IPS DF 6.9 (cell line): Measurements from ENCODE around the gene SH3GL1.

Experiments used
- DNase-seq: peaks from one replicate; pipeline ENCODE4 v3.0.0-alpha.2; 2013; ENCODE audit warnings: low read depth, low spot score
- H3K27ac ChIP-seq: one replicate; pipeline ENCODE4 v1.5.1; 2013; ENCODE audit warnings: low read length, control low read depth
- H3K27me3 ChIP-seq: 2 replicates; pipeline ENCODE4 v1.6.1; 2013; ENCODE audit warnings: mild to moderate bottlenecking, low read length; ENCODE audit not compliant: control insufficient read depth, insufficient read depth
- H3K36me3 ChIP-seq: 2 replicates; pipeline ENCODE4 v1.6.1; 2013; ENCODE audit warnings: low read length; ENCODE audit not compliant: control insufficient read depth, insufficient read depth
- H3K4me1 ChIP-seq: 2 replicates; pipeline ENCODE4 v1.6.1; 2013; ENCODE audit warnings: low read length; ENCODE audit not compliant: control insufficient read depth, insufficient read depth
- H3K4me3 ChIP-seq: 2 replicates; pipeline ENCODE4 v1.5.1; 2013; ENCODE audit warnings: mild to moderate bottlenecking, low read length
- H3K9me3 ChIP-seq: 2 replicates; pipeline ENCODE4 v1.6.1; 2013; ENCODE audit warnings: low read length, inconsistent platforms; ENCODE audit not compliant: control insufficient read depth, insufficient read depth
- WGBS: extraction: QIAGEN DNeasy Blood & Tissue Kit; methylation state at CpG from one replicate; pipeline ENCODE4 v1.1.7; 2013; ENCODE audit warnings: mixed read lengths, missing lambda C conversion rate; ENCODE audit not compliant: insufficient read length, insufficient coverage; 5-methylcytosine and 5-hydroxymethylcytosine counted together

SH3GL1 gene

DNA sequence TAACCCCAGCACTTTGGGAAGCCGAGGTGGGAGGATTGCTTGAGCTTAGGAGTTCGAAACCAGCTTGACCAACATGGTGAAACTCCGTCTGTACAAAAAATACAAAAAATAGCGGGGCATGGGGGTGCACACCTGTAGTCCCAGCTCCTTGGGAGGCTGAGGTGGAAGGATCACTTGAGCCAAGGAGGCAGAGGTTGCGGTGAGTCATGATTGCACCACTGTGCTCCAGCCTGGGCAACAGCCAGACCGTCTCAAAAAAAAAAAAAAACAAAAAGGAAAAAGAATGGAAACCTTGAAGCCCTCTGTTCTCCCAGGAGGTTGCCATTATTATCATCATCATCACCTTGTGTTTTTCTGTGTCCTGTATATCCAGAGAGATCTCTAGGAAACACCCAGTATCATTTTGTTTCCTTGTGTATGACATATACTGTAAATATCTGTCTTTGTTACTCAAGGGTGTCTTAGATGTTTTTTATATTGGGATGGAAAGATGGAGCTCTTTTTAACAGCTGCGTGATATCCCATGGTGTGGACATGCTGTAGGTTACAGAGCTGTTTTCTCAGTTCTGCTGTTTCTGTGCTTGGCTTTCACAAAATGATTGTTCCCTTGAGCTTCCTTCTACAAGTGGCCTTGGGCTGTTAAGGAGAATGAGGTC lies 13.9 kb upstream of the SH3GL1 start:
- no peak overlapping the region for H3K27ac ChIP-seq
- no CpG with 5 or more reads among the region's 7 CpGs for WGBS
- no peak for DNase-seq
- H3K36me3 ChIP-seq, result peaks cover 14% of the 10 kb centered on the region
- H3K4me1 ChIP-seq, result peaks cover 5% of the 10 kb centered on the region
- H3K9me3 ChIP-seq, result no peaks in the 10 kb centered on the region
- H3K27me3 ChIP-seq, result no peaks in the 10 kb centered on the region
- no peak overlapping the region for H3K4me3 ChIP-seq

DNA sequence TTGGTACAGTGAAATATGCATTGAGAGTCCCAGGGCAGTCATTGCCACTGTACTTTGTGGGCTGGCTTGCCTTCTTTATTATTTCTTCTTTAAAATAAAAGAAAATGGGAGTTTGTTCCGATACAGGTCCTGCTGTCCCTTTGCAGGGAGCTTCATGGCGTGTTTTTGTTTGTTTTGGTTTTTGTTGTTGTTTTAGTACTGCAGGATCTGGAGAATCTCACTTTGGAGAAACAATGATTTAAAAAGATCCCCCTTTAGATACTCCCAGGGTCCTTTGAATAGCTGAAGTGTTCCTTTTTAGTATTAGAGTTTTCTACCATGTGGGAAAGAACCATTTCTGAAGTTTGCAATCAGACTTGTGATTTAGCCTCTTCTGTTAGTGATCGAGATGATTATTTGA lies 13.2 kb upstream of the SH3GL1 start:
- H3K4me3 ChIP-seq, result no peak overlapping the region
- peaks cover 5% of the 10 kb centered on the region for H3K4me1 ChIP-seq
- no peaks in the 10 kb centered on the region for H3K27me3 ChIP-seq
- no peaks in the 10 kb centered on the region for H3K9me3 ChIP-seq
- no peak for DNase-seq
- H3K36me3 ChIP-seq, result peaks cover 14% of the 10 kb centered on the region
- WGBS, result no CpG with 5 or more reads among the region's 3 CpGs
- no peak overlapping the region for H3K27ac ChIP-seq

DNA sequence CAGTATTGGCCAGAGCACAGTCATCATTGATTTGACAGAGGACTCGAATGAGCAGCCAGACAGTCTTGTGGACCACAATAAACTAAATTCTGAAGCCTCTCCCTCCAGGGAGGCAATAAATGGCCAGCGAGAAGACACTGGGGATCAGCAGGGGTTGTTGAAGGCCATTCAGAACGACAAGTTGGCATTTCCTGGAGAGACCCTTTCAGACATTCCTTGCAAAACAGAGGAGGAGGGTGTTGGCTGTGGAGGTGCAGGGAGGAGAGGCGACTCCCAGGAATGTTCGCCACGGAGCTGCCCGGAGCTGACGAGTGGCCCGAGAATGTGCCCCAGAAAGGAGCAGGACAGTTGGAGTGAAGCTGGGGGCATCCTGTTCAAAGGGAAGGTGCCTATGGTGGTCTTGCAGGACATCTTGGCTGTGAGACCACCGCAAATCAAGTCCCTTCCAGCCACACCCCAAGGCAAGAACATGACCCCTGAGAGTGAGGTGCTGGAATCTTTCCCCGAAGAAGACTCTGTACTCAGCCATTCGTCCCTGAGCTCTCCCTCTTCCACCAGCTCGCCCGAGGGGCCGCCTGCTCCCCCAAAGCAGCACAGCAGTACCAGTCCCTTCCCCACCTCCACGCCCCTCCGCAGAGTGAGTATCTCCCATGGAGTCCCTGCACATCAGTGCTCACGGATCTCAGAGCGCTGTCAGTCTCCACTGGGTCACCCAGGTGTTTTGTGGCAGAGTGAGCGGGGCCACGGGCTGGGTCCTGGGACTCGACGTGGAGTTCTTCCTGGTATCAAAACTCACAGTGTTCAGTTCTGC lies 9.0 kb upstream of the SH3GL1 start:
- H3K4me3 ChIP-seq, result no peak overlapping the region
- H3K9me3 ChIP-seq, result no peaks in the 10 kb centered on the region
- DNase-seq, result peak; percentile 93
- H3K4me1 ChIP-seq, result peaks cover 5% of the 10 kb centered on the region
- H3K36me3 ChIP-seq, result peaks cover 14% of the 10 kb centered on the region
- H3K27me3 ChIP-seq, result no peaks in the 10 kb centered on the region
- WGBS, result no CpG with 5 or more reads among the region's 23 CpGs
- H3K27ac ChIP-seq, result peak overlapping the region; percentile 93

DNA sequence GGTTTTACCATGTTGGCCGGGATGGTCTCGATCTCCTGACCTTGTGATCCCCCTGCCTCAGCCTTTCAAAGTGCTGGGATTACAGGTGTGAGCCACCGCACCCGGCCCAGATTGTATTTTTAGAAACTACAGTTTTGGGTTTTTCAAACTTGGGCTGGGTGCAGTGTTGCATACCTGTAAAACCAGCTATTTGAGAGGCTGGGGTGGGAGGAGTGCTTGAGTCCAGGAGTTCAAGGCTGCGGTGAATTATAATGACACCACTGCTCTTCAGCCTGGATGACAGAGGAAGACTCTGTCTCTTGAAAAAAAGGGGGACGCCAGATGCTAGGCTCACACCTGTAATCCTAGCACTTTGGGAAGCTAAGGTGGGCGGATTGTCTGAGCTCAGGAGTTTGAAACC lies 6.3 kb upstream of the SH3GL1 start:
- no CpG with 5 or more reads among the region's 7 CpGs for WGBS
- Histone ChIP-seq H3K9me3 (no peaks in the 10 kb centered on the region), H3K27me3 (no peaks in the 10 kb centered on the region), H3K4me3 (no peak overlapping the region), H3K36me3 (peaks cover 3% of the 10 kb centered on the region; the same call in 1 of the 2 replicates), H3K4me1 (peaks cover 5% of the 10 kb centered on the region), H3K27ac (no peak overlapping the region)
- no peak for DNase-seq

DNA sequence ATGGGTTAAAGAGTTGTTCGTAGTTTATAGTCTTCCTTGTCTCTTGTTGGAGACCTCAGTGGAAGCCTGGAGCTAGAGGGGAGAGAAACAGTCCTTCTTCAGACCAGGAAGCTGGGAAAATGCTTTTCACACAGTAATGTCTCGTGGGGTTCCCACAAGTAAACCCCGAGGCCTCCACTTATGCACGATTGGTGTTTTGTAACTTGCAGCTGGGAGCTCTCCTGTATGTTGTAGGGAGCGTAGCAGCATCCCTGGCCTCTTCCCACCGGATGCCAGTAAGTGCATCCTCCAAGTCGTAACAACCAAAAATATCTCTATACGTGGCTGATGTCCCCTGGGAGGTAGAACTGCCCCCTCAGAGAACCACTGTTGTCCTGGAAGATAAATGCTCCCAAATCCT lies 5.6 kb upstream of the SH3GL1 start:
- no peaks in the 10 kb centered on the region for H3K27me3 ChIP-seq
- DNase-seq, result no peak
- no peak overlapping the region for H3K27ac ChIP-seq
- WGBS, result no CpG with 5 or more reads among the region's 8 CpGs
- H3K36me3 ChIP-seq, result peaks cover 3% of the 10 kb centered on the region; the same call in 1 of the 2 replicates
- H3K4me3 ChIP-seq, result no peak overlapping the region
- H3K4me1 ChIP-seq, result peaks cover 5% of the 10 kb centered on the region
- H3K9me3 ChIP-seq, result no peaks in the 10 kb centered on the region

DNA sequence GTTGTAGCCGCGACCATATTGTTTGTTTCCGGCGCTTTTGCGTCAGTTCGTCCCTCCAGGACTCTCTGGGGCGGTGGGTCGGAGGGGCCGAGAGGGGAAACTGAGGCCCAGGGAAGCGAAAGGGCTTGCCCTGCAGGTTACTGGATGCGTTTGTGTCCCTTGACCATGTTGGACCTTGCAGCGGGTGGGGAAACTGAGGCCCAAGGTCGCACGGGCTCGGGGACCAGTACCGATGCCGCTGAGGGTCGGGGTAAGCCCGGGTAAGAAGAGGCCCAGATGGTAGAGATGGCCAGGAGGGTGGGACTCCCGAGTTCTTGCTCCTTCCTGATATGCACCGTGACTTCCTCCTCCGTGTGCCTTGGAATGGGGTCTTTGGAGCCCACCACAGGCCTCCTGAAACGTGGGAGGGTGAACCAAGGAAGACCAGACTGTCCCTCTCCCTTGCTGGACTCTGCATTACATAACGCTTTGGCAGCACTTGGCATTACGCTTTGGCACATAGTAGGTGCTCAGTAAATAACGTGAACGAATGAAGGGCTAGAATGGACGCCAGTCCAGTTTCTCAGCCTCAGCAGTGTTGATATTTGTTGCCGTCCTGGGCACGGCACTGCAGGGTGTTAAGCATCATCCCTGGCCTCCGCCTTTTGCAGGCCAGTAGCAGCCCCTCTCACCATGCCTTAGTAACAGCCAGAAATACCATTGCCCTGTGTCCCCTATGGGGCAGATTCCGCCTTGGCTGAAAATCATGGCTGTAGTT lies 2.8 kb upstream of the SH3GL1 start:
- Histone ChIP-seq H3K27ac (no peak overlapping the region), H3K9me3 (no peaks in the 10 kb centered on the region), H3K4me1 (no peaks in the 10 kb centered on the region; the same call in 1 of the 2 replicates), H3K4me3 (peak overlapping the region; percentile 88), H3K36me3 (no peaks in the 10 kb centered on the region), H3K27me3 (no peaks in the 10 kb centered on the region)
- no CpG with 5 or more reads among the region's 32 CpGs for WGBS
- DNase-seq, result no peak

DNA sequence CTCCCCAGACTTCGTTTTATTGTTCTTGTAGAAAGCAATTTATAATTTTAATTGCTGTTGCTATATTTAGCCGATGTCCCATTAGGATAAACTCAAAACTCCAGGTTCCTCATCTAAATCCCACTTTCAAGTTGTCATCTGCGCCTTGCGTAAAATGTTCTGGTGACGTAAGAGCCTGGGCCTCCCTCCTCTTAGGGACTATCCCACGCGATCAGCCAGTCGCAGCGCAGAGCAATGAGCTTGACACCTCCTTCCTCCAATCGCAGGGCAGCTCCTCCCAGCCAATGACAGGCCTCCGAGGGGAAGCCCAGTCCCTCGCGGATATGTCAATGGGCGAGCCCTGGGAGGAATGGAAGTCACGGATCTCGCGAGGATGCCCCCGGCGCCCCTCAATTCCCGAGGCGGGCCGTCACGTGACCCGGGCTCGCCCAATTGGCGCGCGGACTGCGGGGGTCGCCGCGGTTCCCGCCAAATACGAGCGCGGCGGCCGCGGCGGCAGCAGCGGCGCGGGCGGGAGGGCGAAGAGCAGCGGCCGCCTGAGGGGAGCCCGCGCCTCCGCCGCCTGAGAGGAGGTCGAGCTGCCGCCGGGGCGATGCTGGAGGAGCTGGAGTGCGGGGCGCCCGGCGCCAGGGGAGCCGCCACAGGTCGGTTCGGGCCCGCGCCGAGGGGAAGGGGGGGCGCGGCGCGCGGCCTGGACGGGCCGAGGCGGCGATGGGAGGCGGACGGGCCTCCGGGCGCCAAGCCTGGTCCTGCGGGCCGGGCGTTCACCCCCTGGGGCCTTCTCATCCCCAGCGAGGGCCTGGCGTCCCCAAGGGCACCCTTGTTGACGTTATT lies 2.0 kb upstream of the SH3GL1 start, which contains the start of gene CHAF1A:
Gene CHAF1A, plus strand, starts transcription at position 470 of the 834 bp plus-strand sequence. Its CDS starts 123 bp downstream, at position 593.
- peak; percentile 100 for DNase-seq
- Histone ChIP-seq H3K4me3 (peak within 1 kb of the TSS; percentile 88), H3K9me3 (no peaks in the 10 kb centered on the region), H3K4me1 (no peaks in the 10 kb centered on the region; the same call in 1 of the 2 replicates), H3K36me3 (no peaks in the 10 kb centered on the region), H3K27ac (no peak within 1 kb of the TSS), H3K27me3 (no peaks in the 10 kb centered on the region)
- WGBS, result no CpG with 5 or more reads among the region's 84 CpGs

DNA sequence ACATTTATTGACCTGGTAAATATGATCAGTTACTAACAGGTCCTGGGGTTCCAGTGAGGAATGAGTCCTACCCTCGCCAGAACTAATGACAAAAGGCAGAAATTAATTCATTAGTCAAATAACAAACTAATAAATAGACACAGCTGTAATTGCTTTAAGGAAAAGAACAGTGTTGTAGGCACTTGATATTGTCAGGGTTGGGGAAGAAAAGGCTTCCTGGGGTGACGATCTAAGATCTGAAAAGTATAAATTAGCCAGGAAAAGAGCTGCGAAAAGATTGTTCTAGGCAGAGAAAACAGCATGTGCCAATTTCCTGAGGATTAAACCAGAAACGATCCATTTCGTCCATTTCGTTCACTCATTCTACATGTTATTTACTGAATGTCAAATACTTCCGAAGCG lies 1.4 kb upstream of the SH3GL1 start:
- DNase-seq, result no peak
- H3K4me1 ChIP-seq, result no peaks in the 10 kb centered on the region; the same call in 1 of the 2 replicates
- no peaks in the 10 kb centered on the region for H3K9me3 ChIP-seq
- H3K27ac ChIP-seq, result no peak overlapping the region
- no peaks in the 10 kb centered on the region for H3K36me3 ChIP-seq
- WGBS, result no CpG with 5 or more reads among the region's 8 CpGs
- no peaks in the 10 kb centered on the region for H3K27me3 ChIP-seq
- no peak overlapping the region; the same call in 1 of the 2 replicates for H3K4me3 ChIP-seq

DNA sequence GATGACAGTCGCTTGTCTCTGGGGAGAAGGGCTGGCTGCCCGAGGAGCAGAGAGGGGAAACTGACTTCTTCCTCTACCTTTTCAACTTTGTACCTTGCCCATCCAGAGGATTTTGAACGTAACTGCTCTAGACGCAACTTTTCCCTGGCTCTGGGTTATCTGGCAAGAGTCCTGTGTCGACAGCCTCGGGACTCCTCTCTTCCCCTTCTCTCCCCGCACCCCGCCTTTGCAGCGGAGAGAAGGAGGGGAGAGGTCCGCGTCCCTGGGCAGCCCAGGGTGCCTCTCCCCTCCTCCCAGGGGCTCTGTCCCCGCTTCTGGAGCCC lies 574 bp downstream of the SH3GL1 start:
- WGBS, result no CpG with 5 or more reads among the region's 12 CpGs
- H3K27ac ChIP-seq, result no peak overlapping the region
- no peaks in the 10 kb centered on the region for H3K27me3 ChIP-seq
- DNase-seq, result no peak
- no peaks in the 10 kb centered on the region; the same call in 1 of the 2 replicates for H3K36me3 ChIP-seq
- no peaks in the 10 kb centered on the region; the same call in 1 of the 2 replicates for H3K4me1 ChIP-seq
- H3K9me3 ChIP-seq, result no peaks in the 10 kb centered on the region
- H3K4me3 ChIP-seq, result peak overlapping the region; percentile 73
